Stimulated activated CD8-positive, alpha-beta memory T cell treated with anti-CD3 and anti-CD28 coated beads, Interleukin-7, amount 100 ng/mL, for 48 hours (primary cell): ENCODE results near the gene RAET1G.
"Not testable (repeated sequence)": the region's sequence is repeated elsewhere in the genome, so short reads cannot be mapped to it uniquely, and the experiment has no call there.

Source experiments
- DNase-seq, 2 donors: peaks; one replicate each; pipeline ENCODE4 v3.0.0-alpha.2; 2020; ENCODE audit warnings: low read depth in 1 of 2; ENCODE audit errors: extremely low read depth in 1 of 2

RAET1G gene, protein sequence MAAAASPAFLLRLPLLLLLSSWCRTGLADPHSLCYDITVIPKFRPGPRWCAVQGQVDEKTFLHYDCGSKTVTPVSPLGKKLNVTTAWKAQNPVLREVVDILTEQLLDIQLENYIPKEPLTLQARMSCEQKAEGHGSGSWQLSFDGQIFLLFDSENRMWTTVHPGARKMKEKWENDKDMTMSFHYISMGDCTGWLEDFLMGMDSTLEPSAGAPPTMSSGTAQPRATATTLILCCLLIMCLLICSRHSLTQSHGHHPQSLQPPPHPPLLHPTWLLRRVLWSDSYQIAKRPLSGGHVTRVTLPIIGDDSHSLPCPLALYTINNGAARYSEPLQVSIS

DNA sequence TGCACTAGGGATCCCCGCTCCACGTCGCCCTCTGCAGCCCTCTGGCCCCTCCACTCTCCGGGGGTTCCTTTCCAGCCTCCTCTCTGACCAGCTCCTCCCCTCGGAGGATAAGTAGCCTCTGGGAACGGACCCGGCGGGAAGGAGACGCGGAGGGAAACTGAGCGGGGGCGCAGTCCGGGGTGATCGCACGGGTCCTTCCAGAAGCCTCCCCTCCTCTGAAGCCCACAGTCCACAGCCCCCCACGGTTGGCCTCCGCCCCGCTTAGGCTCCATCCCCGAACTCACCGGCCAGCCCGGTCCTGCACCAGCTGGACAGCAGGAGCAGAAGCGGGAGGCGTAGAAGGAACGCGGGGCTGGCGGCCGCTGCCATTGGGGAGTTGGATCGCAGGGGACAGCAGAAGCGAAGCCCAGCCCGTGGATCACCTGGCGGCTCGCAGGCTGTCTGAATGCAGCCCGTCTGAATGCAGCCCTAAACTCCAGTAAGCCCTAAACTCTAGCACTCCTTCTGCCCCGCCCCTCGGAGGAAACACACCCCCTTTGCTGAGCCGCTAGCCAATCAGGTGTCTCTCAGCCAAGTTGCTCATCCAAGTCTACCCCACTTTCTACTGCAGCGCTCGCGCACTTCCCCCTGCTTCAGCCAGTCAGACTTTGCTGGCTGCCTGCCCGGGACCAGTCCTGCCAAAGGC is at the start of gene RAET1G:
Gene RAET1G, minus strand, starts transcription at position 480 of the 685 bp plus-strand sequence. Its CDS starts 111 bp downstream, at position 369.
- peak; percentile 61 to 77 for DNase-seq

DNA sequence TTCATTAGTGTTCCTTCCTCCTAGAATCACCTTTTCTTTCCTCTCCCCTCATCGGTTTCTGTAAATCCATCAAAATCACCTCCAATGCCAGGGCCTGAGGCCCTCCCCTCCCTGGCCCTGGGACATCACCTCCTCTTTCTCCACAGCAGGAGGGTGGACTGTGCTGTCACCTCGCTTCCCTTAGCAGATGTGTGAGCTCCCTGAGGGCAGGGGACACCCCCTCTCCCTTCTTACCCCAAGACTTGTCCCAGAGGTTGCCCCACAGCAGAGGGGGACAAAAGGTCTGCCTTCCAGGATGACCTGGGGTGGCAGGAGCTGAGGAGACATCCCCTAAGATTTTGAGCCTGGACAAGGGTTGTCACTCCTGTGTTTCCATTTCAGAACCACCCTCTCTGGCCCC is 46.7 kb upstream of the RAET1G start:
- no peak for DNase-seq

DNA sequence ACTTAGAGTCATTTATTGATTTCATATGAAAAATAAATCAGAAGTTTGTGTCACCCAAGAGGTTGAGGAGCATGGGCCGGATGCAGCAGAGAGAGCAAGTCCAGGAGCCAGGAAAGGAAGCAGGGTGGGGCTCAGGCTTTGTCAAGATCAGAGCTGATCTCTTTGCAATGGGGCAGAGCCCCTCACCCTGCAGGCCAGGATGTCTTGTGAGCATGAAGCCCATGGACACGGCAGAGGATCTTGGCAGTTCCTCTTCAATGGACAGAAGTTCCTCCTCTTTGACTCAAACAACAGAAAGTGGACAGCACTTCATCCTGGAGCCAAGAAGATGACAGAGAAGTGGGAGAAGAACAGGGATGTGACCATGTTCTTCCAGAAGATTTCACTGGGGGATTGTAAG is 46.0 kb upstream of the RAET1G start:
- DNase-seq, result not testable (repeated sequence)

DNA sequence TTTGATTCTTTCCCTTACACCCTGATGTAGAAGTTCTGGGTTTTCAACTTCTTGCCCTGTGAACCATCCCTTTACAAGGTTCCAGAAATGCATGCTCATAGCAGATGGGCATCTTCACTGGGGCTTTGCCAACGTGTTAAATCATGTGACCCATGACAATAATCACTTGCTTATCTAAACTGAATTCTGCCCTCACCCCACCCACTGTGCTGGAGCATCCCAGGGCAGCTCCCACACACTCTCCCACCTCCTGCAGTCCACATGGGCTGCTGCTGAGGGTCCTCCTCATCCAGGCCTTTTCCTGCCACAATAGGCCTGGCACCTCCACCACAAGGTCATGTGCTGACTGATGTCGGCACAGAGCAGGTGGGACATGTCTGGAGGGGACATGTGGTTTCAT is 45.1 kb upstream of the RAET1G start:
- DNase-seq, result not testable (repeated sequence)

DNA sequence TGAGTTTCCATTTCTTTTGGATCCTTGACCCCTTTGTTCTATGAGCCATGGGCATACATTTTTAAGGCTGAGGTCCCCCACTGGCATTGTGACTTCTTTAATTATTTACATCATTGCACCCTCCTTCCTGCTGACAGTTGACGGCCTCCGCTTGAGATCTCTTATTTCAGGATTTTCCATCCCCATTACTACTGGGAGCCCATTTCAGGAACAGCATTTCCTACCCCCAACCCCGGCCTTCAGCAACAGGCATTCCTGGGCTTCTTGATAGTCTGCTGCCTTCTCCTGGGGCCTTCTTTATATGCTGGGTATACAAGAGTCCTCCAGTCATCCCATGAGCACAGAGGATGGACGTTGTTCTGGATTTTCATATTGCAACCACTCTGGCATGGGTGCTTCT is 44.7 kb upstream of the RAET1G start:
- DNase-seq, result no peak

DNA sequence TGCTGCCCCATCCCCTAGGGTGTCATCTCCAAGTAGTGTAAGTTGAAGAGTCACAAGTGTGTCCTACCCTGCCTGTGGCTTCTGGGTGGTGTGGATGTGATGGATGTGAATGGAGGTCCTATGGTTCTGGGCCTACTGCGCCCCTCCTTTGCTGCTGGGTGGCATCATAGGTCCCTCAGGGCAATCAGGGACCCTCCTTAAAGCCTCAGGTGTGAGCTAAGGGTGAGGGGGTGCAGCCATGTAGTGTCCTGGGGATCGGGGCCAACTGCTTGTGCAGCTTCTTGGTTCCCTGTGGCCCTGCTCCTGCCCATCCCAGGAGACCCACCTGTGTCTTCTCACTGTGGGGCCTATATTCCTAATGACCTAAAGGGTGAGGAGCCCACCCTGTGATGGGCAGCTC is 43.4 kb upstream of the RAET1G start:
- not testable (repeated sequence) for DNase-seq

DNA sequence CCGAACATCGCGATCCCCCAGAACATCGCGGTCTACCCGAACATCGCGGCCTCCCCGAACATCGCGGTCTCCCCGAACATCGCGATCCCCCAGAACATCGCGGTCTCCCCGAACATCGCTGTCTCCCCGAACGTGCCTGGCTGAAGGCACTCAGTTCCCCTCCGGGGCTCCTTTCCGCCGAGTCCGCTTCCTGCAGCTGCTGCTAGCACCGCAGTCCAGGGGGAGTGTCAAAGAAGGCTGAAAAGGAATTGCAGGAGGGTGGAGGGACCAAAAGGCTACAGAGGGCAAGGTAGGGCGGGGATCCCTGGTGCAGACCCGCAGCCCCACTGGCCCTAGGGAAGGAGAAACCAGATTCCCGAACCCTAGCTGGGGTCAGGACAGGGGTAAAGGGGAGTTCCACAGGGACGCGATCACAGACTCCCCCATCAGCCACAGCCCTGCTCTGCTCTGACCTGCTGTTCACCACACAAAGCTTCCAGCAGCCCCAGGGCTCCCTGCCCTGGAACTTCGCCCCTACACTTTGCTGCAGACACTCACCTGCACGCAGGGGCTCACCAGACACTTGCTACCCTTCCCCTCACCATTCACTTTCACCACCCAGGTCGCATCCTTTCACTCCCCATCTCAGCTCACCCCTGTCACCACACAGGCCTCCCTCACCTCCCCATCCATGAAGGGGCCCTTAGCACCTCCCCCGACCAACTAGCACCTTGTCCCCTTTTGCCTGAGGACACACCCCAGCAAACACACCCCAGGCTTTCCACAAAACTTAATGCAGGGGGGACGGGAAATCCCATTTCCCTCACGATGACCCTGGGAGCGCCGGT is 42.5 kb upstream of the RAET1G start:
- no peak for DNase-seq

DNA sequence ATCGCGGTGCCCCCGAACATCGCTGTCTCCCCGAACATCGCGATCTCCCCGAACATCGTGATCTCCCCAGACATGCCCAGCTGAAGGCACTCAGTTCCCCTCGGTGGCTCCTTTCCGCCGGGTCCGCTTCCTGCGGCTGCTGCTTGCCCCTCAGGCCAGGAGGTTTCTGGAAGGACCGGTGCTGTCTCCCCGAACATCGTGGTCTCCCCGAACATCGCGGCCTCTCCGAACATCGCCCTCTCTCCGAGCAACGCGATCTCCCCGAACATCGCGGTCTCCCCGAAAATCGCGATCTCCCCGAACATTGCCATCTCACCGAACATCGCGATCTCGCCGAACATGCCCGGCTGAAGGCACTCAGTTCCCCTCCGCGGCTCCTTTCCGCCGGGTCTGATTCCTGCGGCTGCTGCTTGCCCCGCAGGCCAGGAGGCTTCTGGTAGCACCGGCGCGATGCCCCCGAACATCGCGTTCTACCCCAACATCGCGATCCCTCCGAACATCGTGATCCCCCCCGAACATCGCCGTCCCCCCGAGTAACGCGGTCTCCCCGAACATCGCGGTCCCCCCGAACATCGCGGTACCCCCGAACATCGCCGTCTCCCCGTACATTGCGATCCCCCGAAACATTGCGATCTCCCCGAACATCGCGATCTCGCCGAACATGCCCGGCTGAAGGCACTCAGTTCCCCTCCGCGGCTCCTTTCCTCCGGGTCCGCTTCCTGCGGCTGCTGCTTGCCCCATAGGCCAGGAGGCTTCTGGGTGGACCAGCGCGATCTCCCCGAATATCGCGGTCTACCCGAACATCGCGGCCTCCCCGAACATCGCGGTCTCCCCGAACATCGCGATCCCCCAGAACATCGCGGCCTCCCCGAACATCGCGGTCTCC is 41.6 kb upstream of the RAET1G start:
- no peak for DNase-seq

DNA sequence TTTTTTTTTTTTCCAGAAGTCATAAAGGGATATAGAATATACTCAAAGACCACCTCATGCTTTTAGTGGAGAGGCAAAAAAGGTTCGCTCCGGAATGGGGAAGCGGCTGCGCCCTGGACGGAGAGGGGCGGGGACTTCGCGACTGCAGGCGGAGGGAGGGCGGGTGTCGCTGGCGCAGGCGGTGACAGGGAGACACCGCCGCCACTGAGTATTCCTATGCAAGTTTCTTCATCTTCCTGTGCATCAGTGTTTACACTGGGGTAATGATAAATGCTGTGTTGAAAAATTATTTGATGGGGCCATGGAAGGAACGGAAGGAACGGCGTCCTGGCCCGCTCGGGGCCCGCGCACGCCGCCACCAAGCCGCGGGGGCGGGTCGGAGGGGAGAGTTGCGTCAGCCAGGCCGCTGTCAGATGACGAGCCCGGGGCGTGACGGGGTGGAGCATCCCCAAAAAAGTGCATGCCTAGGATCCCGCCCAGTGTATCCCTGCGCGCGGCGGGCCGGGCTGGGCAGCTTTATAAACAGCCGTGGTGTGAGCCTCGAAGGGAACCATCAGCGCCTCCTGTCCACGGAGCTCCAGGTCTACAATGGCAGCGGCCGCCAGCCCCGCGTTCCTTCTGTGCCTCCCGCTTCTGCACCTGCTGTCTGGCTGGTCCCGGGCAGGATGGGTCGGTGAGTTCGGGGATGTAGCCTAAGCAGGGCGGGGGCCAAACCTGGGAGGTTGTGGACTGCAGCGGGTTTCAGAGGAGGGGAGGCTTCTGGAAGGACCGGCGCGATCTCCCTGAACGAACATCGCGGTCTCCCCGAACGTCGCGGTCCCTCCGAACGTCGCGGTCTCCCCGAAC is 40.8 kb upstream of the RAET1G start, which contains the start of gene ULBP1:
Gene ULBP1, plus strand, starts transcription at position 482 of the 846 bp plus-strand sequence. Its CDS starts 107 bp downstream, at position 589.
- DNase-seq, result peak; percentile 55 to 77

DNA sequence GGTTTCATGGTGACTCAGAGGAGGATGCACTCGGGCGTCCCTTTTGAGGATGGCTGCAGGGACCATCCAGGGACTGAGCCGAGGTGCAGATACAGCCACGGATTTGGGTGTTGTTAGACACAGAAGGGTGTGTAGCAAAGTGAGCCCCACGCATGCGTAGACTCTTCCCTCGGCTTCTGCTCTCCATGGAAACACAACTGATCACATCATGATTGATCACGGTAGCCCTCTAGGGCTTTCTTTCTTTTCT is 40.2 kb upstream of the RAET1G start:
- DNase-seq, result peak in 1 of 2 donors; percentile 43

DNA sequence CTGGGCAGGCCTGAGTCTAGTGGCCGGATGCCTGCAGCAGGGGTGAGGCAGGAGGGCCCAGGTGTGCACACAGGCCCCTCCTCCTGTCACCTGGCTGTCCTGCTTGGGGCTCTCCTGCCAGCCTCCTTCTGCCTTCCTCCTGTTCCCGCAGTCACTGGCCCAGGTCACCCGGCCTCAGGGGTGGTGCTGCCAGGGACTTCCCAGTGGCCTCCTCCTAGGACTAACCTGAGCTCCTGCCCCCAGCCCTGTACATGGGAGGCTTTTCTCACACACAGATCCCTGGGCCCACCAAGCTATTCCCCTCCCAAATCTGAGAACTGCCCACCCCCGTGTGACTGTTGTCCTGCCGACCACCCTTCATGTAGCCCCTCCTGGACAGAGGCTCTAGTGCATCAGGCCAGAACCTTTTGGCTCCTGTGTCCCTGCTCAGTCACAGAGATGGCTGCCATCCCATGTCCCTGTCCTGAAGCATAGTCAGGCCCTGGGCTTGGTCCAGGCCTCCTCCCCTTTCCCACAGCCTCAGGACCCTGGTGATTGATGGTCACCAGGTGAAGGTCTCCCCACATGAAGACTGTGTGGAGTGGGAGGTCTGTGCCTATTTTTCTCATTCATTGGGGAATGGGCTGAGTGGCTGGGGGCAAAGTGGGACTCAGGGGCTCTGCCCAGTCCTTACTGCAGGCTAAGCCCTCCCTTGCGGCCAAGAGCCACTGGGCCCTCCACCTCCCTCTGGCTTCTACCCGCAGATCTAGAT is 39.7 kb upstream of the RAET1G start:
- no peak for DNase-seq

DNA sequence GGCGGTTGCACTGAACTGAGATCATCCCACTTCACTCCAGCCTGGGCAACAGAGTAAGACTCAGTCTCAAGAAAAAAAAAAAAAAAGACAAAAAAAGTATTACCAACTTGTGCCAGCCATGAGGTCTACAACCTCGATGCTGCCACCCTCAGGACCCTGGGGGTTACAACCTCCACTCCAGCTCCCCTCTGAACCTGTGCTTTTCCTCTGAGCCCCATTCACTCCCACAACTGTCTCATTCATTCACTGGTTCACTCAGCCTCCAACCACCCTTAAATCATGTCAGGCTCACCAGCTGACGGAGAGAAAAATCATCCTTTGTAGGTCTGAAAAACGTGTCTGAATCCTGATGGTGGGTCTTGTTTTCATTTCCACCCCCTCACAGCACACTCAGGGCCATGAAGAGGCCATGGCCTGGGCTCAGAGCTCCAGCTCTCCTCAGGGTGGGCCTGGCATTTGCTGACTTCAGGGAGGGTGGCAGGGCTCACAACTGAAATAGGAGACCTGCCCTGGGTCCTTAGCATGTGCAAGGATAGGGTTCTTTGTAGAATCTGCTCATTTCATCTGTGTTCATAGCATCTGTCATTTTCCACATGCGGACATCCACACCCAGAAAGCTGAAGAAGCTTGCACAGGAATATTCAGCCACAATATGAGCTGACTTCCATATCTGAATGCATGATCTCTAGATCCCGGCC is 39.0 kb upstream of the RAET1G start:
- no peak for DNase-seq

DNA sequence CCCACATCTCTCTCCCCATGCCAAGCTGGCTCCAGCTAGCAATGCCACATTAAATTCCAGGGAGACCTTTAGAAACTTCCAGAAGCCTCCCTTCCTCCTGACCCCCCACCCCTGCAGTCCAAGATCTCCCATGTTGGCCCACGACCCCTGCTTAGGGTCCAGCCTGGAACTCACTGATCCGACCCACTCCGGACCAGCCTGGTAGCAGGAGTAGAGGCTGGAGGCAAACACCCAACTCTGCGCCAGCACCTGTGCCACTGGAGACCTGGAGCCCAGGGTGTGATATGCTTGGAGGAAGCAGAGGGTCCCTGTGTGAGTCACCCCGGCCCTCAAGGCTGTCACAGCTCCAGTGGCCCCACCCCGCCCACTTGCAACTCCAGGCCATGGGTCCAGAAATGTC is 37.6 kb upstream of the RAET1G start:
- no peak for DNase-seq

DNA sequence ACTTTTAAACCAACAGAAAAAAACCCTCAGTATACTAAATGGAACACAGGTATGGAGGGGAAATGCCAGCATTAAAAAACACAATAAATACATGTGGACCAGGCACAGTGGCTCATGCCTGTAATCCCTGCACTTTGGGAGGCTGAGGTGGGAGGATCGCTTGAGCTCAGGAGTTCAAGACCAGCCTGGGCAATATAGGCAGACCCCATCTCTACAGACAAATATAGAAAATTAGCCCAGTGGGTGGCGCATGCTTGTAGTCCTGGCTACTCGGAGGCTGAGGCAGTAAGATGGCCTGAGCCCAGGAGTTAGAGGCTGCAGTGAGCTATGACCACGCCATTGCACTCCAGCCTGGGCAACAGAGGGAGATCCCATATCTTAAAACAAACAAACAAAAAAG is 36.9 kb upstream of the RAET1G start:
- not testable (repeated sequence) for DNase-seq

DNA sequence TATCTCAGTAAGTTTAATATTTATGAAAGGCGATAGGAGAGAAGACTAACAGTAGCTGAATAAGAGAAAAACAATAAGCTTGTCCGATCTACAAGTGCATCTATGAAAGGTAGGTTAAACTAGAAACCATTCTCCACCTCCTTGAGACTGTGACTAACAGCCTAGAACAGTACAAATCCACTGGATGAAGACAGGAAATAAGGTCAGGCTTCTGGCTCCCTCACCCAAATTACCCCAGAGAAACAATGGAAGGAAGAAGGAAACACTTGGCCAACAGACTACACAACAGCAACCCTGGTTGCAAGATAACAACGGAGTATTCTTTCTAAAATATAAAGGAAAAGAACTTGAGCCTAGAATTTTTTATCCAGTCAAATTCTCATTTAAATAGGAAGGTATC is 35.2 kb upstream of the RAET1G start:
- DNase-seq, result not testable (repeated sequence)

DNA sequence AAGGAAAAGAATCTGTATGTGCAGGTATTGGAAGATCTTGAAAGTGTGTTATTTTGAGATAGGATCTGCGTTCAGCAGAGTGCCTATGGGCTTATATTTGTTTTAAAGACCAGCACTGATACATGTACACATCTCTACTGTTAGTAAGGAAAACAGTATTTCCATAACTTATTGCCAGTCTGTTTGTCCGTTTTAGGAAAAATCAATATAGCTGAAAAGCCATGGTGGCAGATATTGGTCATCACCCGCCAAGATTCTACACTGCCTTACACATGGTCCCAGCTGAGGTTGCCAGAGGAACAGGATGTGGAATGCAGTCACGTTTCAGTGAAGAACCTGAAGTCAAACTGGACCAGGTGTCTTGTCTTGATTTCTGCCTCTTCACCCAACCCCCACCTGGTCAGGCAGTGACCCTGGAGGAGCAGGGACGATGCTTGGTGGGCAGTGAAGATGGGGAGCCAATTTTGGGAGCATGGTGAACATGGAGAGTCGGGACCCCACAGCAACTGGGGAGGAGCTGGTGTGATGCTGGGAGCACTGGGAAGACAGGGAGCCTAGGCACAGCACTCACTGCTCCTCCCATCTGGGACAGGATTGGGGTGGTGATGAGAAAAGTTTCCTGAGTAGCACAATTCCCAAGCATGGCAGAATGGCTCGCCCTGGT is 32.9 kb upstream of the RAET1G start:
- not testable (repeated sequence) for DNase-seq

DNA sequence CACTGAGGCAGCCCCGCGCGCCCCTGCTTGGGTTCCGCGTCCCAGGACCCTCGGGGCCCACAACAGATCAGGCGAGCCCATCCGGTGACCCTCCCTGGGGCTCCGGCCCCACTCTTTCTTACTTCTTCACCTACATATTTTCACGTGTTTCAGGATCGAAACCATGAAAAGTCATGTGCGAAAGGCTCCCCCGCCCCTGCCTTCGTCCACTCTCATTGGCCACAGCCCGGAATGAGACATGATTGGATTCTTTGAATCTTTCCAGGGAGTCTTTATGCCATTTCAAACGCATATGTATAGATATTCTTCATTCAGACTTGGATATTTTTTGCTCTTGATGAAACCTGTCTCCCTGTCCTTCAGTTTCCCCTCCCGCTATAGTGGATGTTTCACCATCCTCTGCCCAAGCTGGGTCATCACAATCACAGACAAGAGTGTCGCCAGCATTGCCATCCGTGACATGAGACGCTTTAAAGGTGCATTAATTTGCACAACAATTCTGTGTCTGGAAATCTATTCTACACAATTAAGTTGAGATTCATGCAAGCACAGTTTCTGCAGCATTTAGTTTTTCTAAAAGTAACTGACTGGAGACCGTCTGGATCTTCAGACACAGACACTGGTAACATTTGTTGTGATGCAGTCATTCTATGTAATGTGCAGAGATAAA is 32.2 kb upstream of the RAET1G start:
- DNase-seq, result not testable (repeated sequence)
